GM23338 (cell line): ENCODE results near the gene RAB11B.

ENCODE experiments used
- CTCF ChIP-seq, 2 experiments: fragments of 200-600 bp in 1 of 2; sonication (generic) in 1 of 2; conservative IDR thresholded peaks; 2 replicates each; pipeline versions ENCODE4 v1.5.1 to v1.6.1; 2016 to 2017; ENCODE audit warnings: antibody characterized with exemption in 2 of 2, low read depth in 2 of 2, mild to moderate bottlenecking in 2 of 2, moderate library complexity in 1 of 2
- EZH2 ChIP-seq: fragments of 200-600 bp; sonication (generic); IDR thresholded peaks from one replicate; pipeline ENCODE4 v1.8.0; 2017; ENCODE audit warnings: antibody characterized with exemption, mild to moderate bottlenecking, low read depth; ENCODE audit not compliant: unreplicated experiment
- EZH2phosphoT487 ChIP-seq: fragments of 200-600 bp; sonication (generic); IDR thresholded peaks from one replicate; pipeline ENCODE4 v1.8.1; 2018; ENCODE audit warnings: antibody characterized with exemption; ENCODE audit not compliant: unreplicated experiment
- POLR2AphosphoS5 ChIP-seq: IDR thresholded peaks from 2 replicates; pipeline ENCODE4 v1.6.1; 2016; ENCODE audit warnings: antibody characterized with exemption, low read depth
- ZNF331 ChIP-seq: fragments of 250-450 bp; sonication (Bioruptor Pico); IDR thresholded peaks from 2 replicates; pipeline ENCODE4 v1.5.0; 2020; ENCODE audit warnings: low read depth, mild to moderate bottlenecking, moderate library complexity
- ZNF462 ChIP-seq: fragments of 250-450 bp; sonication (Bioruptor Pico); IDR thresholded peaks from 2 replicates; pipeline ENCODE4 v1.5.0; 2020; ENCODE audit warnings: mild to moderate bottlenecking, moderate library complexity

- no peak for TF ChIP-seq CTCF (conservative IDR thresholded peaks at IDR 0.05; ENCODE audit: low read depth in 2 of 2)
- TF ChIP-seq EZH2phosphoT487: no peak
- TF ChIP-seq ZNF331 (CRISPR knock-in tag): no peak
- TF ChIP-seq POLR2AphosphoS5: no peak
- no peak for TF ChIP-seq ZNF462 (CRISPR knock-in tag)
- no peak for TF ChIP-seq EZH2
Observed at GRCh38 chr19:8397746-8398310, 7.7 kb downstream of the RAB11B start.
